IMR-90 (cell line): ENCODE data around the gene SSC4D. TPM values are rescaled to one million over a fixed set of nuclear protein-coding genes. Genes with fewer than 3 reads are reported as not detected.

Source experiments
- ATAC-seq: fragments of 200-7000 bp; cut with Tn5 transposase; 2 replicates; pipeline ENCODE4 v1.9.1; 2020; ENCODE audit warnings: low read depth, mild to moderate bottlenecking, moderate library complexity
- BruUV-seq: library from RNA; stranded (reverse); fragments of 400-500 nt; replicated peaks from 2 replicates; lab custom pipeline; 2021; lab: Mats Ljungman, UMichigan
- CTCF ChIA-PET: fragments of 300-600 bp; formaldehyde crosslinking; extraction: SDS; loops from one replicate; lab custom pipeline; 2021; ENCODE audit warnings: antibody characterized with exemption; lab: Yijun Ruan, JAX
- POLR2A ChIA-PET: fragments of 300-600 bp; sonication (Branson Sonifier 250); formaldehyde crosslinking; loops from one replicate; lab custom pipeline; 2022; ENCODE audit warnings: antibody characterized with exemption; ENCODE audit not compliant: unreplicated experiment; lab: Charles Lee
- DNase-seq: peaks from one replicate; pipeline ENCODE4 v3.0.0; 2013
- H2AFZ ChIP-seq: replicated peaks from 2 replicates; pipeline ENCODE3; 2013; ENCODE audit warnings: low read length, mild to moderate bottlenecking; ENCODE audit not compliant: poor library complexity
- H2AK5ac ChIP-seq: 2 replicates; pipeline ENCODE4 v1.6.1; 2013; ENCODE audit warnings: low read depth, low read length, inconsistent platforms
- H2AK9ac ChIP-seq: replicated peaks from 2 replicates; pipeline ENCODE3; 2013; ENCODE audit warnings: mild to moderate bottlenecking, low read depth, low read length, moderate library complexity; ENCODE audit not compliant: poor library complexity
- H2BK120ac ChIP-seq: 2 replicates; pipeline ENCODE4 v1.6.1; 2013; ENCODE audit warnings: low read depth, low read length, inconsistent platforms
- H2BK15ac ChIP-seq: 3 replicates; pipeline ENCODE4 v1.6.1; 2013; ENCODE audit warnings: low read depth, low read length, inconsistent platforms
- H2BK20ac ChIP-seq: 2 replicates; pipeline ENCODE4 v1.6.1; 2013; ENCODE audit warnings: low read depth, mild to moderate bottlenecking, inconsistent platforms, low read length, moderate library complexity
- H2BK5ac ChIP-seq: 2 replicates; pipeline ENCODE4 v1.6.1; 2013; ENCODE audit warnings: mild to moderate bottlenecking, low read depth, low read length, inconsistent platforms; ENCODE audit not compliant: poor library complexity, severe bottlenecking
- H3K14ac ChIP-seq: replicated peaks from 2 replicates; pipeline ENCODE4 v1.6.1; 2013; ENCODE audit warnings: low read depth, low read length, inconsistent platforms
- H3K18ac ChIP-seq: 2 replicates; pipeline ENCODE4 v1.6.1; 2013; ENCODE audit warnings: low read depth, low read length, control low read depth
- H3K23ac ChIP-seq: 2 replicates; pipeline ENCODE4 v1.6.1; 2013; ENCODE audit warnings: low read depth, low read length, inconsistent platforms
- H3K27ac ChIP-seq: 2 replicates; pipeline ENCODE4 v1.5.1; 2013; ENCODE audit warnings: mild to moderate bottlenecking, control low read depth, low read length; ENCODE audit not compliant: insufficient read depth
- H3K27me3 ChIP-seq: 2 replicates; pipeline ENCODE4 v1.6.1; 2013; ENCODE audit warnings: low read length; ENCODE audit not compliant: control insufficient read depth, insufficient read depth
- H3K36me3 ChIP-seq: 2 replicates; pipeline ENCODE4 v1.6.1; 2013; ENCODE audit warnings: low read length, mixed read lengths; ENCODE audit not compliant: control insufficient read depth, insufficient read depth
- H3K4ac ChIP-seq: 2 replicates; pipeline ENCODE4 v1.6.1; 2013; ENCODE audit warnings: low read depth, low read length, inconsistent platforms
- H3K4me1 ChIP-seq: 2 replicates; pipeline ENCODE4 v1.6.1; 2013; ENCODE audit warnings: low read length, mixed read lengths; ENCODE audit not compliant: control insufficient read depth, insufficient read depth
- H3K4me2 ChIP-seq: 2 replicates; pipeline ENCODE4 v1.6.1; 2013; ENCODE audit warnings: low read depth, mild to moderate bottlenecking, control low read depth, low read length, moderate library complexity
- H3K4me3 ChIP-seq: 2 replicates; pipeline ENCODE4 v1.5.1; 2013; ENCODE audit warnings: low read depth, mild to moderate bottlenecking, control low read depth, low read length, moderate library complexity; ENCODE audit not compliant: insufficient read depth
- H3K56ac ChIP-seq: 2 replicates; pipeline ENCODE4 v1.6.1; 2013; ENCODE audit warnings: low read length, inconsistent platforms; ENCODE audit not compliant: insufficient read depth; ENCODE audit errors: extremely low read depth
- H3K79me1 ChIP-seq, 2 experiments: 2 replicates each; pipeline ENCODE4 v1.6.1; 2013; ENCODE audit warnings: low read length in 2 of 2, inconsistent platforms in 1 of 2, low read depth in 1 of 2
- H3K9ac ChIP-seq: 2 replicates; pipeline ENCODE4 v1.6.1; 2013; ENCODE audit warnings: low read depth, low read length, control low read depth
- H3K9me1 ChIP-seq: 2 replicates; pipeline ENCODE4 v1.6.1; 2013; ENCODE audit warnings: low read length, inconsistent platforms; ENCODE audit not compliant: insufficient read depth
- H3K9me3 ChIP-seq: 2 replicates; pipeline ENCODE4 v1.6.1; 2013; ENCODE audit warnings: low read length; ENCODE audit not compliant: control insufficient read depth, insufficient read depth
- H4K20me1 ChIP-seq: 2 replicates; pipeline ENCODE4 v1.6.1; 2013; ENCODE audit warnings: low read length, inconsistent platforms; ENCODE audit not compliant: insufficient read depth
- H4K5ac ChIP-seq: 2 replicates; pipeline ENCODE4 v1.6.1; 2013; ENCODE audit warnings: mild to moderate bottlenecking, low read depth, low read length, control low read depth
- H4K8ac ChIP-seq, 2 experiments: 2 replicates each; pipeline ENCODE4 v1.6.1; 2013; ENCODE audit warnings: low read depth in 2 of 2, low read length in 2 of 2, control low read depth in 1 of 2, inconsistent platforms in 1 of 2
- H4K91ac ChIP-seq: 2 replicates; pipeline ENCODE4 v1.6.1; 2013; ENCODE audit warnings: low read depth, low read length, inconsistent platforms; ENCODE audit not compliant: insufficient read depth
- BHLHE40 ChIP-seq: fragments of 150-350 bp; IDR thresholded peaks from 2 replicates; pipeline ENCODE4 v1.6.1; 2016; ENCODE audit warnings: mild to moderate bottlenecking, low read depth, low read length
- CEBPB ChIP-seq: IDR thresholded peaks from 2 replicates; pipeline ENCODE4 v1.6.1; 2012; ENCODE audit warnings: low read depth, low read length, improper control_type of control experiment
- CHD1 ChIP-seq: IDR thresholded peaks from 2 replicates; pipeline ENCODE4 v1.6.1; 2012; ENCODE audit warnings: low read depth, low read length, improper control_type of control experiment
- CTCF ChIP-seq: conservative IDR thresholded peaks from 2 replicates; pipeline ENCODE4 v1.5.1; 2012; ENCODE audit warnings: mild to moderate bottlenecking, low read depth, low read length, improper control_type of control experiment
- ELK1 ChIP-seq: fragments of 150-350 bp; IDR thresholded peaks from 2 replicates; pipeline ENCODE4 v1.6.1; 2016; ENCODE audit warnings: low read depth, mild to moderate bottlenecking, low read length, moderate library complexity, borderline replicate concordance
- FOS ChIP-seq: fragments of 150-350 bp; IDR thresholded peaks from 2 replicates; pipeline ENCODE4 v1.6.1; 2016; ENCODE audit warnings: low read depth, low read length
- MAFK ChIP-seq: IDR thresholded peaks from 2 replicates; pipeline ENCODE4 v1.6.1; 2012; ENCODE audit warnings: low read depth, low read length, improper control_type of control experiment
- MAZ ChIP-seq: IDR thresholded peaks from 2 replicates; pipeline ENCODE4 v1.6.1; 2012; ENCODE audit warnings: low read depth, mild to moderate bottlenecking, low read length, improper control_type of control experiment, moderate library complexity, borderline replicate concordance
- MXI1 ChIP-seq: IDR thresholded peaks from 2 replicates; pipeline ENCODE4 v1.6.1; 2012; ENCODE audit warnings: low read depth, mild to moderate bottlenecking, low read length, moderate library complexity, borderline replicate concordance
- NFE2L2 ChIP-seq: fragments of 150-350 bp; IDR thresholded peaks from 2 replicates; pipeline ENCODE4 v1.6.1; 2016; ENCODE audit warnings: low read depth, mild to moderate bottlenecking, low read length
- POLR2A ChIP-seq: IDR thresholded peaks from 2 replicates; pipeline ENCODE4 v1.6.1; 2012; ENCODE audit warnings: mild to moderate bottlenecking, low read depth, low read length
- RAD21 ChIP-seq: IDR thresholded peaks from 2 replicates; pipeline ENCODE4 v1.6.1; 2012; ENCODE audit warnings: low read length, improper control_type of control experiment
- RCOR1 ChIP-seq: IDR thresholded peaks from 2 replicates; pipeline ENCODE4 v1.6.1; 2012; ENCODE audit warnings: mild to moderate bottlenecking, low read length, improper control_type of control experiment; ENCODE audit not compliant: insufficient replicate concordance
- RFX5 ChIP-seq: IDR thresholded peaks from 2 replicates; pipeline ENCODE4 v1.8.0; 2012; ENCODE audit warnings: low read depth, mild to moderate bottlenecking, low read length, moderate library complexity
- SMC3 ChIP-seq: fragments of 150-350 bp; IDR thresholded peaks from 2 replicates; pipeline ENCODE4 v1.6.1; 2016; ENCODE audit warnings: low read depth, mild to moderate bottlenecking, antibody characterized with exemption, low read length, moderate library complexity
- USF2 ChIP-seq: fragments of 150-350 bp; IDR thresholded peaks from 2 replicates; pipeline ENCODE4 v1.6.1; 2017; ENCODE audit warnings: mild to moderate bottlenecking, antibody characterized with exemption, low read length, low read depth
- WGBS, 2 experiments: methylation state at CpG; one replicate each; pipeline versions ENCODE4 v1.1.5 to v1.1.7; 2013; ENCODE audit warnings: missing lambda C conversion rate in 2 of 2; ENCODE audit not compliant: insufficient read length in 1 of 2; ENCODE audit errors: extremely low coverage in 2 of 2; 5-methylcytosine and 5-hydroxymethylcytosine counted together
- dilution Hi-C: fragments of 300-500 bp; cut with HindIII; formaldehyde crosslinking; loops from one replicate; pipeline ENCODE4 v1.14.3; 2018; ENCODE audit warnings: low sequenced_read_pairs; ENCODE audit not compliant: unreplicated experiment
- in situ Hi-C: fragments of 300-500 bp; cut with MboI; formaldehyde crosslinking; loops from 3 replicates; pipeline ENCODE4 v1.14.3; 2019; ENCODE audit warnings: low sequenced_read_pairs, inconsistent platforms, mixed read lengths
- intact Hi-C: fragments of 100-400 bp; cut with micrococcal nuclease; formaldehyde crosslinking; loops from 2 replicates; pipeline ENCODE4 v1.10.0; 2022
- polyA plus RNA-seq, 3 experiments: library from polyadenylated mRNA; depleted of rRNA; stranded (reverse); fragments of >200 nt; gene quantifications; 2 replicates each; pipeline ENCODE4 v1.2.3, GENCODE V29; 2012; ENCODE audit warnings: low replicate concordance in 1 of 3
- total RNA-seq: library from RNA; depleted of rRNA; stranded (reverse); fragments of >200 nt; gene quantifications from 2 replicates; pipeline ENCODE4 v1.2.3, GENCODE V29; 2012

Gene SSC4D
- total and polyA plus RNA-seq, 2 of the 4 experiments (the other 2 are of a cell fraction), result 0.36 to 0.70 TPM

GRCh38 chr7:76425156-76425555, 15.7 kb upstream of the SSC4D start:
- Histone ChIP-seq H3K4me1 (peaks cover 11% of the 10 kb centered on the region), H3K4me2 (no peak overlapping the region), H2AFZ (no peak overlapping the region), H3K14ac (no peak overlapping the region), H2AK9ac (peak overlapping the region; percentile 22), H3K56ac (no peak overlapping the region), H3K4ac (no peak overlapping the region), H3K27me3 (no peaks in the 10 kb centered on the region), H2BK120ac (no peak overlapping the region), H3K4me3 (no peak overlapping the region), H3K9ac (no peak overlapping the region), H4K8ac (no peak overlapping the region), H4K91ac (no peak overlapping the region), H2BK15ac (no peak overlapping the region), H4K20me1 (no peaks in the 10 kb centered on the region), H3K9me3 (no peaks in the 10 kb centered on the region), H3K23ac (no peak overlapping the region), H3K27ac (no peak overlapping the region), H2BK20ac (no peak overlapping the region), H2AK5ac (peak overlapping the region; percentile 8; the same call in 1 of the 2 replicates), H3K79me1 (no peaks in the 10 kb centered on the region), H4K5ac (no peak overlapping the region), H3K9me1 (peaks cover 9% of the 10 kb centered on the region), H3K36me3 (no peaks in the 10 kb centered on the region), H2BK5ac (no peak overlapping the region), H3K18ac (no peak overlapping the region)
- in situ Hi-C loops (no loop called here), dilution Hi-C loops (no loop called here), intact Hi-C loops (no loop called here)
- 87% methylated on average over 4 of the region's 9 CpGs; no CpG with 5 or more reads in 1 of the 2 experiments for WGBS, 2 experiments
- BruUV-seq, result no TSS peak
- CTCF ChIA-PET, result no interaction called here
- no peak for DNase-seq
- POLR2A ChIA-PET, result interaction anchor here (0.5 kb wide), 1 partner anchor 47 kb away, joined by 4 read pairs; no protein-coding TSS in a partner anchor
- no peak for ATAC-seq
- TF ChIP-seq NFE2L2 (no peak), CHD1 (no peak), BHLHE40 (no peak), RFX5 (no peak), RAD21 (no peak), SMC3 (no peak), FOS (no peak), RCOR1 (no peak), USF2 (no peak), MAFK (no peak), CEBPB (no peak), MXI1 (no peak), ELK1 (no peak), CTCF (no peak), POLR2A (no peak), MAZ (no peak)
